GM21447 (cell line): ENCODE results near the gene CLBA1.
"Not testable (repeated sequence)": the region's sequence is repeated elsewhere in the genome, so short reads cannot be mapped to it uniquely, and the experiment has no call there.

Experiments used
- ATAC-seq: cut with Tn5 transposase; IDR thresholded peaks from one replicate; pipeline ENCODE4 v1.9.1; 2021; ENCODE audit not compliant: unreplicated experiment

Gene CLBA1

DNA sequence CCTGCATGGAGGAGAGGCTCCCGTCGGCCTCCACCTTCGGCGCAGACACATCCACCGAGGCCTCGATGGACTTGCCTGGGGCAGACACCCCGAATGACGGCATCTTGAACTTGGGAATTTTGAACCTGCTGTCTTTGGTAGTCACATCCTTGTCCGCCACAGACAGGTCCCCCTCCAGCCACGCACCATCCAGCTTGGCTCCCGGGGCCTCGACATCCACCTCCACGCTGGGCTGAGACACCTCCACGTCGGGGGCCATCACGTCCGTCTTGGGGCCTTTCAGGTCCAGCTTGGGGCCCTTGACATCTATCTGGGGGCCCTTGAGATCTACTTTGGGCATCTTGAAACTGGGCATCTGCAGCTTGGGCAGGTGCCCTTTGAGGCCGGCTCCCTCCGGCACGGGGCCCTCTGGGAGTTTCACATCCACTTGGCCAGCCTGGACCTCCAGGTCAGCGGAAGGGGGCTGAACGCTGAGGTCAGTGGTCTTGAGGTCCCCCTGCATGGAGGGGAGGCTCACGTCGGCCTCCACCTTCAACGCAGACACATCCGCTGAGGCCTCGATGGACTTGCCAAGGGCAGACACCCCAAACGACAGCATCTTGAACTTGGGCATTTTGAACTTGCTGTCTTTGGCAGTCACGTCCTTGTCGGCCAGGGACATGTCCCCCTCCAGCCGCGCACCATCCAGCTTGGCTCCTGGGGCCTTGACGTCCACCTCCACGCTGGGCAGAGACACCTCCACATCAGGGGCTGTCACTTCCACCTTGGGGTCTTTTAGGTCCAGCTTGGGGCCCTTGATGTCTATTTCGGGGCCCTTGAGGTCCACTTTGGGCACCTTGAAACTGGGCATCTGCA is 37.5 kb upstream of the CLBA1 start:
- not testable (repeated sequence) for ATAC-seq

- no peak for ATAC-seq
Measured at GRCh38 chr14:104948736-104949031, 36.9 kb upstream of the CLBA1 start.

DNA sequence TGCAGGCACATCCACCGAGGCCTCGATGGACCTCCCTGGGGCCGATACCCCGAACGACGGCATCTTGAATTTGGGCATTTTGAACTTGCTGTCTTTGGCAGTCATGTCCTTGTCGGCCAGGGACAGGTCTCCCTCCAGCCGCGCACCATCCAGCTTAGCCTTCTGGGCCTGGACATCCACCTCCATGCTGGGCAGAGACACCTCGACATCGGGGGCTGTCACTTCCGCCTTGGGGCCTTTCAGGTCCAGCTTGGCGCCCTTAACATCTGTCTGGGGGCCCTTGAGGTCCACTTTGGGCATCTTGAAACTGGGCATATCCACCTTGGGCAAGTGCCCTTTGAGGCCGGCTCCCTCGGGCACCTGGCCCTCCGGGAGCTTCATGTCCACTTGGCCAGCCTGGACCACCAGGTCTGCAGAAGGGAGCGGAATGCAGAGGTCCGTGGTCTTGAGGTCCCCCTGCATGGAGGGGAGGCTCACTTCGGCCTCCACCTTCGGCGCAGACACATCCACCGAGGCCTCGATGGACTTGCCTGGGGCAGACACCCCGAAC is 36.1 kb upstream of the CLBA1 start:
- ATAC-seq, result not testable (repeated sequence)

DNA sequence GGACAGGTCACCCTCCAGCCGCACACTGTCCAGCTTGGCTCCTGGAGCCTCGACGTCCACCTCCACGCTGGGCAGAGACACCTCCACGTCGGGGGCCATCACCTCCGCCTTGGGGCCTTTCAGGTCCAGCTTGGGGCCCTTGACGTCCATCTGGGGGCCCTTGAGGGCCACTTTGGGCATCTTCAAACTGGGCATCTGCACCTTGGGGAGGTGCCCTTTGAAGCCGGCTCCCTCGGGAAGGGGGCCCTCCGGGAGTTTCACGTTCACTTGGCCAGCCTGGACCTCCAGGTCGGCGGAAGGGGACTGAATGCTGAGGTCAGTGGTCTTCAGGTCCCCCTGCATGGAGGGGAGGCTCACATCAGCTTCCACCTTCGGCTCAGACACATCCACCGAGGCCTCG is 35.6 kb upstream of the CLBA1 start:
- no peak for ATAC-seq

GRCh38 chr14:104950701-104951100 is 34.9 kb upstream of the CLBA1 start:
- ATAC-seq, result not testable (repeated sequence)

DNA sequence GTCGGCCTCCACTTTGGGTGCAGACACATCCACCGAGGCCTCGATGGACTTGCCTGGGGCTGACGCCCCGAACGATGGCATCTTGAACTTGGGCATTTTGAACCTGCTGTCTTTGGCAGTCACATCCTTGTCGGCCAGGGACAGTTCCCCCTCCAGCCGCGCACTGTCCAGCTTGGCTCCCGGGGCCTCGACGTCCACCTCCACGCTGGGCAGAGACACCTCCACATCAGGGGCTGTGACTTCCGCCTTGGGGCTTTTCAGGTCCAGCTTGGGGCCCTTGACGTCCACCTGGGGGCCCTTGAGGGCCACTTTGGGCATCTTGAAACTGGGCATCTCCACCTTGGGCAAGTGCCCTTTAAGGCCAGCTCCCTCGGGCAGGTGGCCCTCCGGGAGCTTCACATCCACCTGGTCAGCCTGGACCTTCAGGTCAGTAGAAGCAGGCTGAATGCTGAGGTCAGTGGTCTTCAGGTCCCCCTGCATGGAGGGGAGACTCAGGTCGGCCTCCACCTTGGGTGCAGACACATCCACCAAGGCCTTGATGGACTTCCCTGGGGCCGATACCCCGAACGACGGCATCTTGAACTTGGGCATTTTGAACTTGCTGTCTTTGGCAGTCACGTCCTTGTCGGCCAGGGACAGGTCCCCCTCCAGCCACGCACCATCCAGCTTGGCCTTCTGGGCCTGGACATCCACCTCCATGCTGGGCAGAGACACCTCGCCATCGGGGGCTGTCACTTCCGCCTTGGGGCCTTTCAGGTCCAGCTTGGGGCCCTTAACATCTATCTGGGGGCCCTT is 33.5 kb upstream of the CLBA1 start:
- ATAC-seq, result not testable (repeated sequence)

DNA sequence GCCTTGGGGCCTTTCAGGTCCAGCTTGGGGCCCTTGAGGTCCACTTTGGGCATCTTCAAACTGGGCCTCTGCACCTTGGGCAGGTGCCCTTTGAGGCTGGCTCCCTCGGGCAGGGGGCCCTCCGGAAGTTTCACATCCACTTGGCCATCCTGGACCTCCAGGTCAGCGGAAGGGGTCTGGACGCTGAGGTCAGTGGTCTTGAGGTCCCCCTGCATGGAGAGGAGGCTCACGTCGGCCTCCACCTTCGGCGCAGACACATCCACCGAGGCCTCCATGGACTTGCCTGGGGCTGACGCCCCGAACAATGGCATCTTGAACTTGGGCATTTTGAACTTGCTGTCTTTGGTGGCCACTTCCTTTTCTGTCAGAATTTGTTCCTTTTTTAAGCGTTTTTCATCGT is 32.5 kb upstream of the CLBA1 start:
- ATAC-seq, result no peak

DNA sequence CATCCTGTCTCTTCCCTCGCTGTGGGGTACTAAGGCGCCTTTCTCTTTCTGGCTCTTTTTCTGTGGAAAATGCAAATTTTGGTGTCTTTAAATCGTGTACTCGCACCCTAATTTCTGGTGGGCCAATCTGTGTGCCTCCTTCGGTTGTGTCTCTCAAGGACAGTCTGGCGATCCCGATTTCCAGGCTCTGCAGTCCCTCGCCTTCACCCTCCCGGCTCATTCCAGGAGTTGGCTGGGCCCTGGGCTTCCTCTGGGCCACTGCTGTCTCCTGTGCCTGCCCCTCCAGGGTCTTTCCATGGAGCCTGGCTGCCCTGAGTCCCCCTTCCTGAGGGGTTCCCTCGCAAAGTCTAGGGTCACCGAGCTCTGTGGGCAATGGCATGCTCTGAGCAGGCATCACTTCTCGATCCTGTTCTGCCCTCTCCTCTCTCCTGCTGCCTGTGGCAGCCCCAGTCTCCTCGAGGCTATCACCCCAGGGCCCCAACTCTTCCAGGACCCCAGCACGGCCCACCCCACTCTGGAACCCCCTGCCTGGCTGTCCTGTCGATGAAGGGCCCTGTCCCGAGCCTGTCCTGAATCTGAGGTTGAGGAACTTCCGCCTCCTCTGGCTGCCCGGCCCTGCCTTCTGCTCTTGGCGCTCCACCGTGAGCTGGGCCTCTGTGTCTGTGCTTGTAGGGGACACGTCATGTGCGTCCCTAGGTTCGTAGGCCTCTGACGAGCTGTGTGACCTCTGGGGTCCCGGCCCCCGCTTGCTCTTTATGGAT is 31.5 kb upstream of the CLBA1 start:
- no peak for ATAC-seq

DNA sequence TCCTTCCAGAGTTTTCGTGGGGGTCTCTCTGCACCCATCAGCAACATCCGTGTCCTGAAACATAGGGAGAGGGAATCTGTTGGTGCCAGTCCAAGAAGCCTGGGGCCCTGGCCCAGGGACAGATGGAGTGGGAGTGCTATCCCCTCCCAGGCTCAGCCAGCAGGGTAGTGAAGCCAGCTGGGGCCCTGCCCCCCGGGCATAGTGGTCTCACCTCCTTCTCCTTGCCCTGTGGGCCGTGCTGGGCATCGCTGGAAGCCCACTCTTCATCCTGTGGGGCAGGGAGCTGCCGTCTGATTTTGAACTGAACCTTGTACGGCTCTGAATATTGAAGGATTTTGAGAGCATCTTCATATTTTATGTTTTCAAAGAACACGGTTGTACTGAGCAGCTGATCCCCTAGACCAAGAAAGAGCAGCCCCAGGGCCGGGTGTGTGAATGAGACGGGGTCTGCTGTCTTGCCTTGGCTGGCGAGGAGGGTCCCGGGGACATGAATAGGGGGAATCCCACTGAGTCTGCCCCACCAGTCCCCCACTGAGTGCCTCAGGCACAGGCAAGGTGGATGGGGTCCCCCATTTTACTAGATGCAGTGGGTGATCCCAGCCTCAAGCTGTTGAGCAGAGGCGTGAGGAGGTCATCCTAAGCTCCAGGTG is 30.7 kb upstream of the CLBA1 start:
- no peak for ATAC-seq

- ATAC-seq, result no peak
Measured at GRCh38 chr14:104955396-104955770, 30.2 kb upstream of the CLBA1 start.

DNA sequence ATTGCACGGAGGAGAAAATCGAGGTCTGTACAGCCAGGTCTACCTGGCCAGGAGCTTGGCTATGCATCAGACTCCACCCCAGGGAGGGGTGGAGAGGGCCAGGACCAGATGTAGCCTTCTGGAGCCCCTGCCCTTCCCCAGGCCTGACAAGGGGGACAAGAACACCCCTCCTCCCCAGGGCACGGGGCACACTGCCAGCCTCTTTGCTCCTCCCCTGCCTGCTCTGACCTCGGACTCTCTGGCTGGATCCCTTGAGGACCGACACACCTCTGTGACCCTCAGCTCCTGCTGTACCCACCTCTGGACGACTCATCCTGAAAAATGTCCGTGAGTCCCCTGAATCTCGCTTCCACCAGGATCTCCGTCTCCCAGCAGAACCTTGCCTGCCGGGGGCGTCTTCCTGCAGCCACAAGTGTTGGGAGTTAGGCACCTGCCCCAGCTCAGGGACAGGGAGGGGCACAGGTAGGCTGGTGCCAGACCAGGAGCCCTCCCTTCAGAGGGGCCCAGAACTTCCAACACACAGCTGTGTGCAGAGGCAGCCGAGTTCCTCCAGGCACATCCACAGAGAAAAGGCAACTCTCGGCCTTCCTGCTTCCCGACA is 29.2 kb upstream of the CLBA1 start:
- ATAC-seq, result no peak

GRCh38 chr14:104957146-104958113 is 28.2 kb upstream of the CLBA1 start:
- ATAC-seq, result no peak

GRCh38 chr14:104964546-104964945 is 21.0 kb upstream of the CLBA1 start:
- ATAC-seq, result no peak

DNA sequence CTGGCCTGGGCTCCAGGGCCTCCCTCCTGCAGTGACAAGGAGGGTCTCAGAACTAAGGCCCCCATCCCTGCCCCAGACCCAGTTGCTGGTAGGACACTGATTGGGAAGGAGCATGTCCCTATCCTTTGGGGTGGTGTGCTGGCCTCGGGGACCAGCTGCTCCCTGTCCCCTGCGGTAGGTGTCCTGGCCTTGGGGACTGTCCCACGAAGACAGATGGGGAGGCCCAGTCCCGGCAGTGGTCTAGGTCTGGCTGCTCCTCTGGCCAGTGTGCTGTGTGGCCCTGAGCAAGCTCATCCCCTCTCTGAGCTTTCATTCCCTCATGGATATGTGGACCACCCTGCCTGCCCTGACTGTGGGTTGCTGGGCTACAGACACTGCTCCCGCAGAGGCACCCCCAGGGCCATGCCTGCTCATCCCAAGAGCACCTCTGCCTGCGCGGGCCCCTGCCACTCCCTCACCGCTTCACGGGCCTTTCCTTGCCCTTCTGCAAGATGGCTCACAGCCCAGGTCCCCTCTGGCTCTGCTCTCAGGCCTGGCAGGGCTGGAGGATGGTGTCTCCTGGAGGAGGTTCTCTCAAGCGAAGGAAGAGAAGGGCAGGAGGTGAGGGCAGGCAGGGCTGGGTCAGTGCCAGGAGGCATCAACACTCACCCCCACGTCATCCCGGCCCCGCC is 19.9 kb upstream of the CLBA1 start:
- no peak for ATAC-seq

DNA sequence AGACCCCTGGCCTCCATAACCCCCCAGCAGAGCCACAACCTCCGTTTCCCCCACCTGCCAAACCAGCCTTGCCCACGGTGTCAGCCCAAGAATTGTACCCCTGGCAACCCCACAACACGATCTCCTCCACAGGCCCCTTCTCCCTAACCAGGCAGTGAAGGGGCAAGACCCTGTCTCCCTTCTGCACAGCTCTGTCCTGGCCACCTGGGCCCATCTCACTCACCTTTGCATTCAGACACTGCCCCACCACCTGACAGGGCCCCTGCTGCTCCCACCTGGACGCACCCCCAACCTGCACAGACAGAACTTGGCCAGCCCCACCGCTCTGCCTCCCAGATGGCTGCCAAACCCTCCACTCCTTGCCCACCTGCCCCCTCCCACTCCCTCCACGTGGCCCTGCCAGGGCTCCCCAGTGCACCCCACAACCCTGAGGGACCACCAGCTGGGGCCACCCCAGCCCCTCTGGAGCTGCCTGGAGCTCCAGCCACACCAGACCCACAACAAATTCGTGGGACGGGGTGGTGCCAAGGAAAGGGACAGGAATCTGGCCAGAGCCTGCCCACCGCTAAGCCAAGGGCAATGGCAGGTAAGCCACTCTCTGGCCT is 19.2 kb upstream of the CLBA1 start:
- ATAC-seq, result no peak

DNA sequence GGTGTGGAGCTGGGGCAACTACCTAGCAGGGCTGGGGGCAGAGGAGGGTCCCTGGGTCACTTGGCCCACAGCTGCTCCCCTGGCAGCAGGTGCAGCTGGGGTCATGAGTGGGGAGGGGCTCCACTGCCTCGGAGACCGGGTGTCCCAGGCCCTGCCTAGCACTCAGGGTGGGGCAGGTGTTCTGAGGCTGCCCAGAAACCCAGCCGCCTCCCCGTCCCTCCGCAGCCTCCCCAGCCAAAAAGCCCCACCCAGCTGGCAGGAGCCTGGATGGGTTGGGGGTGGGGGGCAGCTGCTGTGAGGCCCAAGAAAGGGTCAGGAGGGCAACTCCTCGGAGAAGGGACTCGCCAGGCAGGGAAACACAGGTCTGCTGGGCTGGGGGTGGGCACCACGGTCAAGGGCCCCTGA is 18.6 kb upstream of the CLBA1 start:
- ATAC-seq, result no peak

- no peak for ATAC-seq
Measured at GRCh38 chr14:104967386-104968152, 18.0 kb upstream of the CLBA1 start.

DNA sequence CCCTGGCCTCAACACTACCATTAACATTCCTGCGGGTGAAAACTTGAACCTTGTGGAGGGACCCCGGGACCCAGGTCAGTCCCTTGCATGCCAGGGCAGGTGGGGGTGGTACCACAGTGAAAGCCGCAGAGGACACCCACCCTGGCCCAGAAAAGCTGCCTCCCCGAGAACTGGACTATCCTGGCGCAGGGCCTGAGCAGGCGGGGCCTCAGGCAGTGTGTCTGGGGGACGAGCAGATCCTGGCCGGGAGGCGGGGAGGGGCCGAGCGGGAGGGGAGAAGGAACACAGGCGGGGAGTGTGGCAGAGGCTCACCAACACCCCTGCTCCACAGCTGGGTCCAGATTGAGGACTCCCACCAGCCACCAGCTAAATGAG is 17.4 kb upstream of the CLBA1 start:
- ATAC-seq, result no peak
